HG03095 (cell line): ENCODE results near the gene PHF20.
A peak's percentile ranks its signal among the peaks of the same experiment; 100 is the strongest.
"Not testable (repeated sequence)": the region's sequence is repeated elsewhere in the genome, so short reads cannot be mapped to it uniquely, and the experiment has no call there.

ENCODE experiments used
- ATAC-seq: cut with Tn5 transposase; IDR thresholded peaks from one replicate; pipeline ENCODE4 v1.9.1; 2021; ENCODE audit warnings: moderate library complexity; ENCODE audit not compliant: unreplicated experiment

PHF20 gene

DNA sequence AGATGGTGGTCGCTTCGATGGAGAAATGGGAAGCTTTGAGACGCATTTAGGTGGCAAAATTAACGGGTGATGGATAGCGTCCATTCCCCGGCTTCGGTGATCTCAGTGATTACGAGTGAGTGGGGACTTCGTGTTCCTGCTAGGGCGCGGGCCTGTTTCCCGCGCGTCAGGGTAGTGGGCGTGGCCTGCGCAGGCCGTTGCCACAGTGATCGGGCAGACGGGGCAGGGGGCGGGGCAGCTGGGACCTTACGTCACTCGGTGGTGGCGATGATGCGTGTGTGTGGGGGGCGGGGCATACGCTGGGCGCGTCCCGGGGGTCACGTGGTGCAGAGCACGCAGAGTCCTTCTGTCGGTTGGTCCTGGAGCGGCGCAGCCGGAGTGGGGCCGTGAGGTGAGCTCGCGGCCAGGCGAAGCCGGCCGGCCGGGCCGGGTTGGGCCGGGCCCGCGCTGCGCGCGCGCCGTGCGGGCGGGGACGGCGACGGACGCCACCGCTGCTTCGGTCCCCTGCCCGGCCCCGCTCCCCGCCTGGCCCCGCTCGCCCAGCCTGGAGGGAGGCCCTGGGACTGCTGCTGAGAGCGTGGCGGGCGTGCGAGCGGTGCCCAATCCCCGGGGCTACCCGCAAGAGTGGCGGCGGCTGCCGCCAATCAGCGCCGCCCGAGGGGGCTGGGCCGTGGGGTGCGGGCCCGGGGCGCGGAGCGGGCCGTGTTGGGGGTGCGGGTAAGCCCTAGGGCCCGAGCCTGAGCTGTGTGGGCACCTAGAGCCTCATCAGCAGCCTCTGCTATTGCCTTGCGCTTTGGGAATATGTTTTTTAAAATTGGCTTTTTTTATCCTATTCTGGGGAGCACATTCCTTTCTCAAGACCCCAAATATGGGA lies at the start of gene PHF20:
Gene PHF20 (plus strand): TSS at position 327 of the 874 bp plus-strand sequence. CDS start 29,508 bp downstream, outside the sequence.
- peak; percentile 78 for ATAC-seq

DNA sequence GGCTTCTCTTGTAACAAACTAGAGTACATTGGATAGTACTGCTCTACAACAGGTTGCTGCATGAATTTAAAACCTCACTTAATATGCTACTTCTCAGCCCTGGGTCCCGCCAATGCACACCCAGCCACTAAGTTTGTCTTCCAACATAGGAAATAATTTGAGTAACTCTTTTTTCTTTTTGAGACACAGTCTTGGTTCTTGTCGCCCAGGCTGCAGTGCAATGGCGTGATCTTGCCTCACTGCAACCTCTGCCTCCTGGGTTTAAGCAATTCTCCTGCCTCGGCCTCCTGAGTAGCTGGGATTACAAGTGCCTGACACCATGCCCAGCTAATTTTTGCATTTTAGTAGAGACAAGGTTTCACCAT lies 48.6 kb upstream of the PHF20 start:
- ATAC-seq = not testable (repeated sequence)

DNA sequence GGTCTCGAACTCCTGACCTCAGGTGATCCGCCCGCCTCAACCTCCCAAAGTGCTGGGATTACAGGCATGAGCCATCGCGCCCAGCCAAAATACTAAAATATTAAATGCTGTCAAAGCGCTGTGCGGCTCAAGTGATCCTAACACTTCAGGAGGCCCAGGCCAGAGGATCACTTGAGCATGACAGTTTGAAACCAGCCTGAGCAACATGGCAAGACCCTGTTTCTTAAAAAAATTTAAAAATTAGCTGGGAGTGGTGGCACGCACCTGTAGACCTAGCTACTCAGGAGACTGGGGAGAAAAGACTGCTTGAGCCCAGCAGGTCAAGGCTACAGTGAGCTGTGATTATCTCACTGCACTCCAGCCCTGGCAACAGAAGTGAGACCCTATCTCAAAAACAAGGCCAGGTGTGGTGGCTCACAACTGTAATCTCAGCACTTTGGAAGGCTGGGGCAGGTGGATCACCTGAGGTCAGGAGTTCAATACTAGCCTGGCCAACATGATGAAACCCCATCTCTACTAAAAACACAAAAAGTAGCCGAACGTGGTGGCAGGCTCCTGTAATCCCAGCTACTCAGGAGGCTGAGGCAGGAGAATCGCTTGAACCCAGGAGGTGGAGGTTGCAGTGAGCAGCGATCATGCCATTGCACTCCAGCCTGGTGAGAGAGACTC lies 48.0 kb upstream of the PHF20 start:
- ATAC-seq = not testable (repeated sequence)

DNA sequence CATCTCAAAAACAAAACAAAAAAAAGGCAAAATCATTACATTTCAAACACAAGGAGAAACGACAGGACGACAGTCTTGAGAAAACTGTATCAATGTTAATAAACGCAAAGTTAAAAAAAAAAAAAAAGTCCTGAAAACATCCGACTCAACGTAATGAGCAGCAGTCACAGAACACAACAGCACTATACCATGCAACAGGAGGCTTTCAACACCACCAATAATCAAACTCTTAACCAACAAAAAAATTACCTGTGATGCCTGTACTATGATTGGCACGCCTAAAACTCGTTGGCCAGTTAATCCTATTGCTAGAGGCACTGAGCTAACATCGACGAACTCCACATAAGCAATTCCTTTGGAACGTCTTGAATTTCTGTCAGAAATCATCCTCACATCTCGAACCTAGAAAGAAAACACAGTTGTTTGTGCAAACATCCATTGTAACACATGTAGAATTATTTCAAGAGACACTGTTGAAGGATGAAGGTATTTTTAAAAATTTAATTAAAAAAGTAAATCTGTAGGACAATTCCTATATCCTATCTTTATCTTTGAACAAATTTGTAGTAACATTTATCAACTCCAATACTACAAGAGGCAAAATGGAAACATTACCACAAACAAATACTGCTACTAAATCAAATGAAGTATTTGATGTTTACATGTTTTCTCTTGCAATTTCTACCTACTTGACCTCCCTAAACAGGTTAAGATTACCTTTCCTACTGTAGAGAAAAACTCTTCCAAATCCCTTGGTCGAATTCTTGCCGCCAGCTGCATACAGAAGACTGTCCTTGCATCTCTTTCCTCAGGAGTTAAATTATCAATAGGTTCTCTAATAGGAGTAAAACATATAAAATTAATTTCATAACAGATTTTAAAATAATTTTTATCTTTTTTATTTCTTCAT lies 47.2 kb upstream of the PHF20 start:
- no peak for ATAC-seq

DNA sequence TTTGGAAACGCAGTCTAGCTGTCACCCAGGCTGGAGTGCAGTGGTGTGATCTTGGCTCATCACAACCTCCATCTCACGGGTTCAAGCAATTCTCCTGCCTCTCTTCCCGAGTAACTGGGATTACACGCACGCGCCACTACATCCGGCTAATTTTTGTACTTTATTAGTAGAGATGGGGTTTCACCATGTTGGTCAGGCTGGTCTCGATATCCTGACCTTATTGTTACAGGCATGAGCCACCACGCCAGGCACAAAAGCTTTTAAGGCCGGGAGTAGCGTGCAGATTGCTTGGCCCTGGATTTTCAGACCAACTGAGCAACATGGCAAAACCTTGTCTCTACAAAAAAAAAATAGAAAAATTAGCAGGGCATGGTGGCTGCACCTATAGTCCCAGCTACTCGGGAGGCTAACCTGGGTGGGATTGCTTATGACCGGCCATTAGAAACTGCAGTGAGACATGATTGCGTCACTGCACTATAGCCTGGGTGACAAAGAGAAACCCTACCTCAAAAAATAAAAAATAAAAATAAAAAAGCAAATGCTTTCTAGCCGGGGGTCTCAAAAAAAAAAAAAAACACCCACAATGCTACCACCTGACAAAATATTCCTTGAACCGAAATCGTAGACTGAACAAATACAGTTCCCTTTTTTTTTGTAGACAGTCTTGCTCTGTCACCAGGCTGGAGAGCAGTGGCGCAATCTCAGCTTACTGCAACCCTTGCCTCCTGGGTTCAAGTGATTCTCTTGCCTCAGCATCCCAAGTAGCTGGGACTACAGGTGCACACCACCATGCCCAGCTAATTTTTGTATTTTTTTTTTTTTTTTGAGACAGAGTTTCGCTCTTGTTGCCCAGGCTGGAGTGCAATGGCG lies 44.7 kb upstream of the PHF20 start:
- ATAC-seq = no peak

DNA sequence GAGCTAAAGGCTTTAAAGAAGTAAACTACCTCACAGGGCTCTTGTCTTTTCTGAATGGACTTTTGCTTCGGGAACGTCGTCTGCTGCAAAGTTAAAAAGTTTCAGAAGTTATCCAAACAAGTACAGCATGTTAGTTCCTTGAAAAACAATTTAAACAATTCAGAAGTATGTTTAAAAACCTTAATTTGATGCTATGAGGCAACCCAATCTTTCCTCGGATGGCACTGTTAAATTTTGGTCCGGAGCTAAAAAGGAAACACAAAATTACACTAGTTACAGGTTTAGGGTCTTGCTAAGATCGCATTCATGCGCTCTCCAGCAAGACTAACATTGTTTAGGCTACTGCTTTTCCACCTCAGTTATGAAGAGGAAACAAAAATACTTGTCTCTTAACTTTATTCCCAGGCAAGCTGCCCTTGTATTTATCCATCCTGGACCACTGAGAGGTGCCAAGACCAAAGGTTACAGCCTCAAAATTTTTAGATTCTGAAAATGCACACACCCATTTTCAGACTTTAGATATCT lies 42.5 kb upstream of the PHF20 start:
- no peak for ATAC-seq

DNA sequence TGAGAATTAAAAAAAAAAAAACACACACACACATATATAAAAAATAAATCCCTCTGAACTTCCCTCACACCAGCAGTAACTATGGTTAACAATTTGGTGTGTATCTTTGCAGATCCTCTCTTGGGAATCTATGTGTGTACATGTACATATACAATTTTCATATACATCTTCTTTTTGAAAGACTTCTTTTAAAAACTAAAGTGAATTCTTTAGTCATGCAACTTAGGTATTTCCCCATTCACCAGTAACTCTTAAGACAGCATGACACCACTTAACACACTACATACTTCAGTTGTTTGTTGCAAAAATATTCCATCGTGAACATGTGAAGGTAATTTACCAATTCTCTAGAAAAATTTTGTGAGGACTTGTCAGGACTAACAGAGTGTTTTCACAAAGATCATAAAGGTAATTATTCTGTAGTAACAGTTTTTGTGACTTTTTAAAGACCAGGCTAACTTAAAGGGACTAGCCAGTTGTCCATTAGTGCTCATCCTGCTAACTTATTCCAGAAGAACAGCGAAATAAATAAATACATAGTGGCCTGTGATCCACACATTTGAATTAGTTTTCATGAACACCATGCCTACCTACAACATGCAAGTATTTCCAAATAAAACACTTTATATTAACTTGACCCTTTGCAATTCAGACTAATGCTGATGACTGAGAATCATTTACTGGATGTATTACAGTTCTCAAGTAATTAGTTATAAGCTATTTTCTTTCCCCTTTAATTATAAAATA lies 41.8 kb upstream of the PHF20 start:
- no peak for ATAC-seq

DNA sequence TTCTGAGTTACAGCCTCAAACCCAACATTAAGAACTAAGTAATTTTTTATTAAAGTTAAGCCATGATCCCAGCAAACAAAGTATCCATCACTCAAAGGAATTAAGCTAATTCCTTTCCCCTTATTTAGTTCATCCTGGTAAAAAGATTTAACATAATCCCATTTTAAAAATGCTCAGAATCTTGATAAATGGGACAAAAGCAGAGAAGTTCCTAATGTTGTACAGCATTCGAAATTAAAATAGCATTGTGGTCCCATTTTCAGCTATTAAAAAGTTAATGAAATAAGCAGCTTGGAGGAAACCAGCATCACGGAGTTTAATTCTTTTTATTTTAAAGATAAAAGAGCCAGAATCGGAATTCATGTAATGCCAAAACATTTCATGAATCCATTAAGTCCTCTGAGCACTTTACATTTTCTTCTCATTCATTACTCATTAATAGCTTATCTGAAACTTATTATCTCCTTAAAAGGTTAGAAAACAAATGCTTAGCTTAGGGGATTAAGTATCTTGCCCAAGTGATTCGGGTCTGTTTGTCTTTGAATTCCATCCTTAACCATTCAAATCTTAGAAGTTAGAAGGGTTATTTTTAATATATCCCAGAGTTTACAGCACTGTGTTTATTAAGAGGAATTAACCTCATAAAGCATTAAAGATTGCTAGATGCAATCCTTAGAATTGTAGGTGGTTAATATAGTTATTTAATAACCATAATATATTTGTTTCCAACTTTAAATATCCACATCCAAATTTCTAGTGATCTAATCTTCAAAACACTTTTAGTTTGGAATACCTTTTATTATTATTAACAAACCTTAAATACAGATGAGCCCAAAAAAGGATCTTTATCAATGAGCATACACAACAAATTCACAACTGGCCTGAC lies 41.0 kb upstream of the PHF20 start:
- no peak for ATAC-seq

DNA sequence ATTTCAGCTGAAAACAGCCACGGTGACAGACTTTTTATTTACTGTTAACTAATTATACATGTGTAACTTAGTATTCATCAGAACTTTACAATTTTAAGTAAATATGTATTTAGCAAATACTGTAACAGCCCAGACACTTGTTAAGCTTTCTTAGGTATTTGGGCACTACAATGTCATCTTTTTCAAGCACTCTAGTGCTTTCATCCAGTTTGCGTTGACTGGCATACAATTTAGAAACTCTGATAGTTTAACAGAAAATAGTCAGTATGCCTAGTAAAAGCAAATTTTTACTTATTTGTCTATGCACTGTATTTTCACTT lies 40.4 kb upstream of the PHF20 start:
- no peak for ATAC-seq

DNA sequence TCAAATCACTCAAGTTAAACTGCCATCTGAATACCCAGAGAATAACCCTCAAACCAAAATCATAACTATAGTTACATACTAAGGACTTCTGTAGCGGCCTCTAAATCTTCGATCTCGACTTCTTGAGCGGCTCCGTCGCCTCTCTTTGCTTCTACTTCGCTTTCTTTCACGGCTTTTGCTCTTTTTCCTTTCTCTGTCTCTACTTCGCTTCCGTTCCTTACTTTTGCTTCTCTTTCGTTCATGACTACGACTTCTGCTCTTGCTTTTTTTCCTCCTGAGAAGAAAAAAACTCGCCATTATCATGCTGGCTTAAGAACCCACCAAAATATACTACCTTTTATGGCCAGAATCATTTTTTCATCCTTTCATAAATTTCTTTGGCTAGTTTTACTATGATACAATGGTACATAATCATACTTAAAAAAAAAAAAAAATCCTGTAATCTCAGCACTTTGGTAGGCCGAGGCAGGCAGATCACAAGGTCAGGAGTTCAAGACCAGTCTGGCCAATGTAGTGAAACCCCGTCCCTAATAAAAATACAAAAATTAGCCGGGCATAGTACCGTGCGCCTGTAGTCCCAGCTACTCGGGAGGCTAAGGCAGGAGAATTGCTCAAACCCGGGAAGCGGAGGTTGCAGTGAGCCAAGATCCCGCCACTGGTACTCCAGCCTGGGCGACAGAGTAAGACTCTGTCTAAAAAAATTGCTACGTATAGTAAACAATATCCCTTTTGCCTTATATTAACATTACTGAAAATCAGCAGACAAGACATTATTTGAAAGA lies 39.8 kb upstream of the PHF20 start:
- ATAC-seq = no peak

DNA sequence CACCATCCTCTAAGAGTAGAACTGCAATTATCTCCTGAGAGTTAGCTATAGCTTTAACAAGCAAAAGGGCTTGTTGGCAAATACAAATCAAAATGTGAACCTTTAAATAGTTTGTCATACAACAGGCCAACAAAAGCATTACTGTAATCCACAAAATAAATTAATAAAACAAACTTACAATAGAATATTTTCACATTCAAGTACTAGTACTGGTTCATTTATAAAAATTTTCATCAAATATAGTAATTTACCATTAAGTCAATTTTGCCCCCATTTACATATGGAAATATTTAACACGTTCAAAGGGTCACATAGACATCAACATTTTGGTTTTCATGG lies 39.2 kb upstream of the PHF20 start:
- no peak for ATAC-seq

DNA sequence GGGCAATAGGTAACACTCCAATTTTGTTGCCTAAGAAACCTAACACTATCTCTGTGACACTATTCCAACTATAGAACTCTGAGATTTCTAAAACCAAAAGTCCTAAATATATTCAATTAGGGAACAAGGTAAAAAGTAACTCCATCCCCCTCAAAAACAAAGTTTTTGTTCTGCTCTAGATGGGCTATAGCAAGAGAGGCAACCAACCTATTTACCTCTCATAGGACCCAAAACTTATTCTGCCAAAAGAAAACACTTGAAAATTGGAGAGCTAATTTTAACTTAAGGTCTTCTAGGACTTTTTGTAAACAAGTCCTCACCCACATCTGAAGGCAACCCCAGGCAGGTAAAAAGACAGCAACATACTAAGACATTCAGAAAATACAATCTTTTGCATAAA lies 37.4 kb upstream of the PHF20 start:
- ATAC-seq = no peak

DNA sequence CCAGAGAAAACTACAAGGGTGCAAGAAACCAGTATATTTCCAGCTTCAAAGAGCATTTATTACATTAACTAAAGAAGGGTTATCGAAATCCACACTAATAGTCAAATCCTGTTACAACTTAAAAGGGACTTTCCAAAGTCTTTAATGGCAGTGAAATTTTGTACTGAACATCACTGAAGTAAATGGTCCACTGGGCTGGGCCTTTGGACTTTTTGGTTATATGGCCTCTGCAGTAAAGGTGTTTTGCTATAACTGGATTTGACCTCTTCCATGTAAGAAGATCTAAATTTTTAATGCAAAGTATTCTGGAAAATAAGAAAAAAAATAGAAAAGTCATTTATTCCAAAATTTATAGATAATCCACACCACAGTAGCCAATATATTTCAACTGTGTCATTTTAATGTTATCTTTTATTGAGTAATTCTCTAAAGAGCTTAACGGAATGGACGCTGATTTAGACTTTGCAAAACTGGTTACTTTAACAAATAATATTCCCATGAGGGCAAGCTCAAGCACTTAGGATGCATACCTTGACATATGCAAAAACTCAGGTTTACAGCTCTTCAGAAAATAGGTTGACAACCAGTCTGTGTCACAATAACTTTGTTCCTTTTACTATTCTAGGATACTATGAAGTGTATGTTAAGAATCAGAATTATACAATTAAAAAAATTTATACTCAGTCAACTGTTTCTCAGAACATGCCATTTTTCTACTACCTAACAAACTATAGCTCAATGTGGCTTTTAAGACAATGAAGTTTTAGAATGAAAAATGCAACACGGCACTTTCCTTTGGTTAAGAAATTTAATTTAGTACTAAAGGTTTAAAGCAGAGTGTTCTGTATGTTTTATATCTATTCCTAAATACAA lies 36.8 kb upstream of the PHF20 start:
- no peak for ATAC-seq

DNA sequence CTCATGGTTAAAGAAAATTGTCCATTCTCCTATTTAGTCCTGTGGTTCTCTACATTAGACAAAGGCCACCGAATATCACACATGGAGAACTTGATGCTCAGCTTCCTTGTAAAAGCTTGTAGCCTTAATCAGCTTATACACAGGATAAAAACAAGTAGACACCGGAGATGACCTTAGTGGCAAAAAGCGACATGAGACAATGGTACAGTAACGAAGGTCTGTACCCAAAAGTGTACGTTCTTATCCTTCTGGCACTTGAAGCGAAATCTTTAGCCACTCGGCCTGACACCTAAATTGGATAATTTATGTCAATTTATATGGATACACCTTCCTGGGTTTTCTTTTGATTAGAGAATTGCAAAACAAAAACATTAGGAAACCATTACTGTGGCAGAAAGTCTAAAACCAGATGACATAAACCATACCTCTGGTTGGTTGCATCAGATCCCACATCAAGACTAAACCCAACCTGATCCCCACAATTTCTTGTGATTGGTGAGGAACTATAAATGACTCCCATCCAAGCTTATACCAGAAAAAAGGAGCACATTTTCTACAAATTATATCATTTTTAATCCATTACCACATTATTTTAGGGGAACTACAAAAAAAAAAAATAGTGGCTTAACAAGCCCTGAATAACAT lies 35.9 kb upstream of the PHF20 start:
- no peak for ATAC-seq

DNA sequence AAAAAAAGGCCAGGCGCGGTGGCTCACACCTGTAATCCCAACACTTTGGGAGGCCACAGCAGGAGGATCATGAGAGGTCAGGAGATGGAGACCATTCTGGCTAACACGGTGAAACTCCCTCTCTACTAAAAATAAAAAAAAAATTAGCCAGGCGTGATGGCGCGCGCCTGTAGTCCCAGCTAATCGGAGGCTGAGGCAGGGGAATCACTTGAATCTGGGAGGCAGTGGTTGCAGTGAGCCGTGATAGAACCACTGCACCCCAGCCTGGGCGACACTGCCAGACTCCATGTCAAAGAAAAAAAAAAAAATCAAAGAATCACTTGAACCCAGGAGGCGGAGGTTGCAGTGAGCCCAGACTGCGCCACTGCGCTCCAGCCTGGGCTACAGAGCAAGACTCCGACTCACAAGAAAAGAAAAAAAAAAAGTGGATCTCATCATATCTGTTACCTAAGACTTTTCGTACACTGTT lies 33.9 kb upstream of the PHF20 start:
- ATAC-seq = no peak

DNA sequence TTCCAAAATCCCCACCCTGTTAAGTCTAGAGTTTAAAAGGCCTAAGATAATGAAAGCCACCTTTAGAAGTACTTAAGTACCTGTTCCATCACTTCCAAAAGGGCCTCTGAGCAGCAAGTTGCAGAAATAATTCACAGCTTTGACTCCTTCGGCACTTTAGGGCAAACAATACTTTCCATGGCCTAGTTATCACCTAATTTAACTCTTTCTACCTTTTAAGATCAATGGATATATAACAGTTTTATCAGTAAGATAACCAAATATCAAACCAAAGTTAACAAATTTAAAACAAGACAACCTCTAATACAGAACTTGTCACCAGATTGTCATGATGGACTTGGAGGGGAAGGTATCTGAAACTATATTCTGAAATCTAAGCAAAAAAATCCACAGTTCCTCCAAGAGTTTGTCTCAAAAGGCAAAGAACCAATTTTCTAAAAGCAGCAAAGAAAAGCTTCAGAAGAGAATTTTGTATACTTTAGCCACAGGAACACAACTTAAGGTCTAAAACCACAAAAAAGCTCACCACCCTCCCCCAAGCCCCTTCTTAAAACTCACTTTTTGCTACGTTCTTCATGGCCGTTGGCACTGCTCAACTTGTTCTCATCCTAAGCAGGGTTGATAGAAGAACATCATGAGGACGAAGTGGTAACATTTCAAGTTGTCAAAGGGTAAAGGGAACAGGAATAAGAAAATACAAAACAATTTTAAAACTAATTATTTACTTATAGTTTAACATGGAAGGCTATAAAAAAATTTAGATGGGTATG lies 33.2 kb upstream of the PHF20 start:
- ATAC-seq = no peak
